Psoas muscle (tissue), 8 donors: ENCODE measurements around the gene VWA8. TPM values are rescaled to one million over a fixed set of nuclear protein-coding genes. Genes with fewer than 3 reads are reported as not detected.

Experiments used
- ATAC-seq, 4 donors: fragments of 200-7000 bp; cut with Tn5 transposase; one replicate each; pipeline ENCODE4 v1.9.1; 2020; ENCODE audit warnings: moderate library complexity in 3 of 4, mild to moderate bottlenecking in 2 of 4
- DNase-seq, 2 donors: peaks; one replicate each; pipeline ENCODE4 v3.0.0-alpha.2; 2020
- H3K27ac ChIP-seq: fragments of 200-600 bp; one replicate; pipeline ENCODE4 v1.8.0; 2022
- H3K27me3 ChIP-seq, 3 donors: fragments of 200-600 bp in 1 of 3; one replicate each; pipeline versions ENCODE4 v1.6.1 to v1.8.0; 2013 to 2022; ENCODE audit warnings: low read length in 2 of 3, mild to moderate bottlenecking in 2 of 3, moderate library complexity in 1 of 3; ENCODE audit not compliant: insufficient read depth in 3 of 3
- H3K36me3 ChIP-seq, 2 donors: fragments of 200-600 bp in 1 of 2; one replicate each; pipeline versions ENCODE4 v1.6.1 to v1.8.0; 2013 to 2022; ENCODE audit warnings: low read depth in 1 of 2, mild to moderate bottlenecking in 1 of 2, moderate library complexity in 1 of 2; ENCODE audit not compliant: insufficient read depth in 1 of 2
- H3K4me1 ChIP-seq: fragments of 200-600 bp; one replicate; pipeline ENCODE4 v1.8.0; 2022
- H3K4me3 ChIP-seq: fragments of 200-600 bp; one replicate; pipeline ENCODE4 v1.8.0; 2022; ENCODE audit warnings: mild to moderate bottlenecking
- H3K9me3 ChIP-seq: fragments of 200-600 bp; one replicate; pipeline ENCODE4 v1.8.0; 2022
- CTCF ChIP-seq: fragments of 200-600 bp; IDR thresholded peaks from one replicate; pipeline ENCODE4 v1.8.0; 2022; ENCODE audit warnings: antibody characterized with exemption
- WGBS, 3 donors: extraction: QIAGEN DNeasy Blood & Tissue Kit; methylation state at CpG; one replicate each; pipeline versions ENCODE4 v1.1.6 to v1.1.7; 2013; 5-methylcytosine and 5-hydroxymethylcytosine counted together
- intact Hi-C, 2 donors: fragments of 100-400 bp; cut with DNase I; formaldehyde crosslinking; loops; one replicate each; pipeline versions ENCODE4 v1.11.0 to v1.14.2; 2022
- polyA plus RNA-seq, 3 donors: library from polyadenylated mRNA; stranded (reverse); fragments of 200-250 nt; gene quantifications; one replicate each; pipeline ENCODE4 v1.2.3, GENCODE V29; 2013
- total RNA-seq, 4 donors: library from RNA; stranded (reverse); fragmentation: NEBNext Ultra II Directional in 2 of 4; extraction: Animal tissue kit (Norgen Biotek cat#: 25700) in 2 of 4; gene quantifications; one replicate each; pipeline versions ENCODE4 v1.2.1 to v1.2.4, GENCODE V29; 2021 to 2023
- donor health status: healthy with polysubstance abuse.
- donor health status: DM: no; HTN: no; CAD: no; lungs with moderate emphysema.
- donor health status: Bipolar disorder and iron deficiency.
- donor health status: healthy.
- donor health status: DM: yes; HTN: yes; CAD: no.
- donor health status: DM: no; HTN: no; CAD: no.
- donor health status: DM: no; HTN: no; CAD: no.
- donor health status: DM: yes; HTN: yes; CAD: no.

The VWA8 gene
- total and polyA plus RNA-seq, 7 donors = 8.6 to 50.5 (median 30.1) TPM

- Histone ChIP-seq H3K4me1 (peaks cover 7% of the 10 kb centered on the region), H3K36me3 (no peaks in the 10 kb centered on the region), H3K4me3 (no peak overlapping the region), H3K27ac (no peak overlapping the region), H3K9me3 (no peaks in the 10 kb centered on the region), H3K27me3 (no peaks in the 10 kb centered on the region)
- intact Hi-C loops = no loop called here
- no peak for DNase-seq
- ATAC-seq = no peak
- 37 to 69% (median 40%) methylated on average over 2 of the region's 2 CpGs for WGBS, 3 donors
- no peak for TF ChIP-seq CTCF
Measured at GRCh38 chr13:41552031-41552430, 408.9 kb downstream of the VWA8 start.

- Histone ChIP-seq H3K4me1 (peaks cover 7% of the 10 kb centered on the region), H3K4me3 (no peak overlapping the region), H3K9me3 (no peaks in the 10 kb centered on the region), H3K27me3 (no peaks in the 10 kb centered on the region), H3K27ac (no peak overlapping the region), H3K36me3 (no peaks in the 10 kb centered on the region)
- no peak for TF ChIP-seq CTCF
- no peak for DNase-seq
- intact Hi-C loops = no loop called here
- no peak for ATAC-seq
- 95 to 97% (median 95%) methylated on average over 8 of the region's 8 CpGs for WGBS, 3 donors
Measured at GRCh38 chr13:41550276-41550675, 410.6 kb downstream of the VWA8 start.

DNA sequence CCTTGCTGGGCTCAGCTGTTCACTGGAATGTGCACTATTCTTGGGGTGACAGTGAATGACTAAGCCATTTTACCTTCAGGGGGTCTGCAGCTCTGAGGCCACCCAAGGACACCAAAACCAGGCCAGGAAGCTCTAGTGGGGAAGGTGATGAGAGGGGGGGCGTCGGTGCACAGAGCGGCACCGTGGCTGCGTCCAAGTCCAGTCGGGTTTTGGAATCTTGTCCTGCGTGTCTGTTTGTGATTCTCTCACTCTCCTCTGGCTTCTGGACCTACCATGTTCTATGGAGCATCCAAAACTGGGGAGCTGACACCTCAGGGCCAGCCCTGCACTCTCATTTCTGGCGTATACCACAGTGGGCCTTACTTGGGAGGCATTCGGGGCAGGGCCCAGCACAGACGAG, 411.4 kb downstream of the VWA8 start:
- 93 to 96% (median 95%) methylated on average over 10 of the region's 10 CpGs for WGBS, 3 donors
- Histone ChIP-seq H3K4me3 (no peak overlapping the region), H3K9me3 (no peaks in the 10 kb centered on the region), H3K27me3 (no peaks in the 10 kb centered on the region), H3K27ac (no peak overlapping the region), H3K36me3 (no peaks in the 10 kb centered on the region), H3K4me1 (peaks cover 7% of the 10 kb centered on the region)
- intact Hi-C loops = no loop called here
- ATAC-seq (no peak), DNase-seq (no peak)
- TF ChIP-seq CTCF = no peak

GRCh38 chr13:41548910-41549309, 412.0 kb downstream of the VWA8 start:
- Histone ChIP-seq H3K27me3 (no peaks in the 10 kb centered on the region), H3K36me3 (no peaks in the 10 kb centered on the region), H3K9me3 (no peaks in the 10 kb centered on the region), H3K4me3 (no peak overlapping the region), H3K4me1 (peaks cover 7% of the 10 kb centered on the region), H3K27ac (no peak overlapping the region)
- WGBS, 3 donors = 74 to 79% (median 75%) methylated on average over 6 of the region's 6 CpGs
- ATAC-seq = no peak
- DNase-seq = no peak
- no peak for TF ChIP-seq CTCF
- intact Hi-C loops = no loop called here

GRCh38 chr13:41548031-41548430, 412.9 kb downstream of the VWA8 start:
- H3K4me3 ChIP-seq = no peak overlapping the region
- ATAC-seq = no peak
- WGBS, 3 donors = 72 to 84% (median 80%) methylated on average over 6 of the region's 6 CpGs
- no peak for TF ChIP-seq CTCF
- no peaks in the 10 kb centered on the region for H3K9me3 ChIP-seq
- H3K36me3 ChIP-seq = no peaks in the 10 kb centered on the region
- peaks cover 7% of the 10 kb centered on the region for H3K4me1 ChIP-seq
- intact Hi-C loops = no loop called here
- DNase-seq = no peak
- peaks cover 0 to 2% (median 0%) of the 10 kb centered on the region in 3 donors for H3K27me3 ChIP-seq
- H3K27ac ChIP-seq = no peak overlapping the region
